ENCODE measurements around the gene ATP6V1F. TPM values are rescaled to one million over a fixed set of nuclear protein-coding genes. Genes with fewer than 3 reads are reported as not detected.
A peak's percentile ranks its signal among the peaks of the same experiment; 100 is the strongest.
"Not testable (repeated sequence)": the region's sequence is repeated elsewhere in the genome, so short reads cannot be mapped to it uniquely, and the experiment has no call there.

The ATP6V1F gene
- total RNA-seq, 4 donors from 2014 or later, result 103 to 148 (median 130) TPM

- H3K9me3 ChIP-seq, result no peaks in the 10 kb centered on the region
- peaks cover 0 to 83% (median 10%) of the 10 kb centered on the region in 4 donors for H3K27me3 ChIP-seq
- TF ChIP-seq POLR2A (IDR thresholded peaks at IDR 0.05) (no peak), CTCF (IDR thresholded peaks at IDR 0.05) (no peak)
- no peak for DNase-seq
- H3K4me1 ChIP-seq, result peaks cover 19 to 34% (median 20%) of the 10 kb centered on the region in 3 donors
- H3K4me3 ChIP-seq, result peak within 1 kb of the TSS; percentile 0 to 60 (median 32)
- 22 to 51% methylated on average over 6 to 7 of the region's 34 CpGs for WGBS, 2 donors
- H3K36me3 ChIP-seq, result no peaks in the 10 kb centered on the region
- intact Hi-C loops (cut with DNase I), result no loop called here
- H3K27ac ChIP-seq, result peak within 1 kb of the TSS in 1 of 4 donors; percentile 3
These were observed 47.9 kb downstream of the ATP6V1F start, which contains the start of gene KCP for GRCh38 chr7:128910569-128910945. Gene KCP, minus strand, starts transcription at chr7:128910709. Its CDS starts 33 bp downstream, at chr7:128910676.

- Histone ChIP-seq H3K4me1 (peaks cover 23 to 39% (median 25%) of the 10 kb centered on the region in 3 donors), H3K4me3 (no peak overlapping the region), H3K27me3 (peaks cover 0 to 86% (median 13%) of the 10 kb centered on the region in 4 donors), H3K27ac (peak overlapping the region in 1 of 4 donors; percentile 3), H3K36me3 (no peaks in the 10 kb centered on the region), H3K9me3 (no peaks in the 10 kb centered on the region)
- TF ChIP-seq CTCF (IDR thresholded peaks at IDR 0.05), result no peak
- TF ChIP-seq POLR2A (IDR thresholded peaks at IDR 0.05), result no peak
- DNase-seq, result no peak
- WGBS, 2 donors, result 62 to 87% methylated on average over 2 to 3 of the region's 8 CpGs
- intact Hi-C loops (cut with DNase I), result no loop called here
These were observed 48.9 kb downstream of the ATP6V1F start for GRCh38 chr7:128911423-128912031.

- Histone ChIP-seq H3K27me3 (peaks cover 0 to 87% (median 13%) of the 10 kb centered on the region in 4 donors), H3K27ac (no peak overlapping the region), H3K9me3 (no peaks in the 10 kb centered on the region), H3K4me3 (no peak overlapping the region), H3K36me3 (no peaks in the 10 kb centered on the region), H3K4me1 (peaks cover 23 to 39% (median 25%) of the 10 kb centered on the region in 3 donors)
- no peak for DNase-seq
- no peak for TF ChIP-seq CTCF (IDR thresholded peaks at IDR 0.05)
- no peak for TF ChIP-seq POLR2A (IDR thresholded peaks at IDR 0.05)
- intact Hi-C loops (cut with DNase I), result no loop called here
- WGBS, 2 donors, result 60 to 100% methylated on average over 1 of the region's 3 CpGs
These were observed 49.6 kb downstream of the ATP6V1F start for GRCh38 chr7:128912281-128912680.

- intact Hi-C loops (cut with DNase I); H3K4me3 ChIP-seq; H3K27ac ChIP-seq; H3K9me3 ChIP-seq; H3K36me3 ChIP-seq; DNase-seq: not testable (repeated sequence)
- WGBS, 2 donors, result 100% methylated on average over 1 of the region's 20 CpGs; no CpG with 5 or more reads in 1 of the 2 donors
- peaks cover 23 to 39% (median 25%) of the 10 kb centered on the region in 3 donors for H3K4me1 ChIP-seq
- H3K27me3 ChIP-seq, result peaks cover 0 to 89% (median 13%) of the 10 kb centered on the region in 4 donors
These were observed 50.2 kb downstream of the ATP6V1F start for GRCh38 chr7:128912709-128913495.

- Histone ChIP-seq H3K4me3 (no peak overlapping the region), H3K27me3 (peaks cover 0 to 90% (median 13%) of the 10 kb centered on the region in 4 donors), H3K9me3 (no peaks in the 10 kb centered on the region), H3K27ac (no peak overlapping the region), H3K36me3 (no peaks in the 10 kb centered on the region), H3K4me1 (peaks cover 23 to 39% (median 25%) of the 10 kb centered on the region in 3 donors)
- WGBS, 2 donors, result 68 to 84% methylated on average over 2 of the region's 10 CpGs
- TF ChIP-seq POLR2A (IDR thresholded peaks at IDR 0.05) (no peak), CTCF (IDR thresholded peaks at IDR 0.05) (no peak)
- intact Hi-C loops (cut with DNase I), result no loop called here
- no peak for DNase-seq
These were observed 51.4 kb downstream of the ATP6V1F start for GRCh38 chr7:128913870-128914565.
